ENCODE measurements around the gene PLA2G4F. TPM values are rescaled to one million over a fixed set of nuclear protein-coding genes. Genes with fewer than 3 reads are reported as not detected.

Gene PLA2G4F
- total RNA-seq, 4 donors from 2014 or later = not detected

DNA sequence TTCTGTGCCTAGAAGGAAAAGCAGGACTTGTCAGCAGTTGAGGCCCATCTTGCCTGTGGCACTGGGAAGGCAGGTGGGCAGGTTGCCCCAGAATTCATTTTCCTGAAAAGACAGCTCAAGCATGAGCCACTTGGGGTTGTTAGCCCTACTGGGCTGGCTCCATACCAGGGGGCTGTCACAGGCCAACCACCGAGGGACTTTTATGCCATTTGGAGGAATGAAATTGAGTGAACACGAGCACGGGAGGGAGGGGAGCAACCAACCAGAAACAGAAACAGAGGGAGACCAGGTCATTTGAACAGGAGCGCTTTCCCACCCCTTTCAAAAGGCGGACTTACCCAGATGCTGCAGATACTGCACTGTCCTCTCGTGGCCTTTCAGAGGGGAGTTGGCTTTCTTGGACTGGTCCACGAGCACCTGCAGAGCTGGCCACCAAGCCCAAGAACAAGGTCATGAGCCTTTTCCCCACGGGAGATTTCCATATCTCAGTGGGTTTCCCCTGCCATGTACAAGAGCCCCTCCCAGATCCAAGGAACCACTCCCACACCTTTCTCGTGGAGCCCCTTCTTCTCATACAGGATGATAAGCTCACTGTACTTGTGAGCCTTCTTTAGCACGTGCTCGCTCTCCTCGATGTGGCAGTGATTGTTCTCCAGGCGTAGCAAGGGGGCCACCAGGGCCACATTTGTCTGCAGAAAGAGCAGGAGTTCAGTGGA lies 9.9 kb upstream of the PLA2G4F start:
- ATAC-seq (ENCODE audit: low FRiP score) (no peak), DNase-seq (ENCODE audit: low spot score) (no peak)
- TF ChIP-seq, protein P1, sequence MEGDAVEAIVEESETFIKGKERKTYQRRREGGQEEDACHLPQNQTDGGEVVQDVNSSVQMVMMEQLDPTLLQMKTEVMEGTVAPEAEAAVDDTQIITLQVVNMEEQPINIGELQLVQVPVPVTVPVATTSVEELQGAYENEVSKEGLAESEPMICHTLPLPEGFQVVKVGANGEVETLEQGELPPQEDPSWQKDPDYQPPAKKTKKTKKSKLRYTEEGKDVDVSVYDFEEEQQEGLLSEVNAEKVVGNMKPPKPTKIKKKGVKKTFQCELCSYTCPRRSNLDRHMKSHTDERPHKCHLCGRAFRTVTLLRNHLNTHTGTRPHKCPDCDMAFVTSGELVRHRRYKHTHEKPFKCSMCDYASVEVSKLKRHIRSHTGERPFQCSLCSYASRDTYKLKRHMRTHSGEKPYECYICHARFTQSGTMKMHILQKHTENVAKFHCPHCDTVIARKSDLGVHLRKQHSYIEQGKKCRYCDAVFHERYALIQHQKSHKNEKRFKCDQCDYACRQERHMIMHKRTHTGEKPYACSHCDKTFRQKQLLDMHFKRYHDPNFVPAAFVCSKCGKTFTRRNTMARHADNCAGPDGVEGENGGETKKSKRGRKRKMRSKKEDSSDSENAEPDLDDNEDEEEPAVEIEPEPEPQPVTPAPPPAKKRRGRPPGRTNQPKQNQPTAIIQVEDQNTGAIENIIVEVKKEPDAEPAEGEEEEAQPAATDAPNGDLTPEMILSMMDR (IDR thresholded peaks at IDR 0.05) = no peak

DNA sequence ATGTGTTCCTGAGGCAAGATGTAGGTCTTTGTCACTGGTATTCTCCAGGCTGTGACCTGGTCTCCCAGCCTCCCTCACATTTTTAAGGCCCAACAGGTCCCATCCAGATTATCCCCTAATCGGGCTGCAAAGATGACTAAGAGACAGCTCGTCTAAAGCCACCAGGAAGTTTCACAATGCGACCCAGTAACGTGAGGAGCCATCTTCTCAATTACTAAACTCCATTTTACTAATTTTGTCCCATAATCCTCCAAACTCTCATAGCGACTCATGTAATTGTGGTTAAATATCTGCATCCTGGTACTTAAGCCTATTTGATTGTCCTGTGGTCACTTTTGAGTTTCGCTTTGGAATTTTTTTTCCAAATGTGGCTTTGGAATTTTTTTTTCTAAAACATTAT lies 8.7 kb upstream of the PLA2G4F start:
- DNase-seq (ENCODE audit: low spot score) = no peak
- TF ChIP-seq, protein P1 (IDR thresholded peaks at IDR 0.05) = no peak
- ATAC-seq (ENCODE audit: low FRiP score) = no peak

DNA sequence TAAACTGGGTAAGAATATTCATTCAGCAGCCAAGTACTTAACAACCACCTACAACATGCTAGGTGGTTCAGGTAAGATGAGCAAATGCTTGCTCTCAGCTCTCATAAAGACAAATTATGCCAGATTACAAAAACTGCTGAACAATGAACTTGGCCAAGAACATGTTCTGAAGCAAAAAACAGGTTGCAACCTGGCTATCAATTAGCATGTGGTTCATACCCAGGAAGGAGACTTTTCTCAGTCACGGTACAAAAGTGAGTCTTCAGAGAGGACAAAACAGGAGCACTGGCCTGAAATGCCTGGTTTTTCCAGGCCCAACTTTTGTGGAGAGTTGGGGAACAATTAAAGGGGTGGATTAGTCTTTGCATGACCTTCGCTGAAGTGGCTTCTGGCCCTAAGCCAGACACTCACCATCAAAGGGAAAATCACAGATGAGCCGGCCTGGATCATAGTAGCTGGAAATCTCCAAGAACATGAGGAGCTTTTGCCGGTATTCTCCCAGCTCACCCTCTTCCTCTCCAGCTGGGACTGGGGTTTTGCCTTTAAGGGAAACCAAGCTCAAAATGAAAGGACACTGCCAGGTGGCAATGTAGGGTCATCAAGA lies 7.6 kb upstream of the PLA2G4F start:
- TF ChIP-seq, protein P1 (IDR thresholded peaks at IDR 0.05) = no peak
- DNase-seq (ENCODE audit: low spot score) (no peak), ATAC-seq (ENCODE audit: low FRiP score) (no peak)

DNA sequence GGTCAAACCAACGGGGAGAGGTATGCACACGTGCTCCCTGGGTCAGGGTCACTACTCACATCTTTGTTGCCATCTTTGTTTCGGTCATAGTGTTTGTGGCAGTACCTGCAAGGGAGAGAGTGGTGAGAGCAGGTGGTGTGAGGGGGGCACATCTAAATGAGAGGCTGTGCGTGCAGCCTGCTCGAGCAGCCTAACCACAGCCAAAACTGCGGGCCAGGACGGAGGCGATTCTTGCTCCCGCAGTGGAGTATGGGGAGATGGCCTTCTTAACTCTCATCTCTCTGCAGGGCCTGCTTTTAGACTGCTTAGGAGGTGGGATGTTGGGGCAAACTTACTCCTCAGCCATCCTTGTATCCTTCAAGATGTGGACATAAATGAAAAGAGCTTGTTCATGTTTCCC lies 6.9 kb upstream of the PLA2G4F start:
- ATAC-seq (ENCODE audit: low FRiP score) = no peak
- DNase-seq (ENCODE audit: low spot score) = no peak
- TF ChIP-seq, protein P1 (IDR thresholded peaks at IDR 0.05) = no peak

DNA sequence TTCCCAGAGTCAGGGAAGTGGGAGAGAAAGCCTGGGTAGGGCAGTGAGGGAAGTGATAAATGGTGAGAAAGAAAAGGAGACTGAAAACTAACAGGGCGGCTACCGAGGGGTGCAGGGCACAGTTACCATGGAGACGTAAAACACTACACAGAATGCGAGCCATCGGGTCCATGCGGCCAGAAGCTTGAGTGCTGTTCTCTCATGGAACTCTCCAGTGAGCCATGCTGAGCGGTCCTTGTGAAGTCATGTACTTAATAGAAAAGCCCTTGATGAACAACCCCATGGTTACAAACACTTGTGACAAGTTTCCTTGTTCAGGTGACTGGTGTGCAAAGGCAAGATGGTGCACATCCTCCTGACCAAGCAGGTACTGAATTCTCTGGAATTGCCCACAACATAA lies 3.7 kb upstream of the PLA2G4F start:
- TF ChIP-seq, protein P1 (IDR thresholded peaks at IDR 0.05) = no peak
- DNase-seq (ENCODE audit: low spot score) = no peak
- no peak for ATAC-seq (ENCODE audit: low FRiP score)

DNA sequence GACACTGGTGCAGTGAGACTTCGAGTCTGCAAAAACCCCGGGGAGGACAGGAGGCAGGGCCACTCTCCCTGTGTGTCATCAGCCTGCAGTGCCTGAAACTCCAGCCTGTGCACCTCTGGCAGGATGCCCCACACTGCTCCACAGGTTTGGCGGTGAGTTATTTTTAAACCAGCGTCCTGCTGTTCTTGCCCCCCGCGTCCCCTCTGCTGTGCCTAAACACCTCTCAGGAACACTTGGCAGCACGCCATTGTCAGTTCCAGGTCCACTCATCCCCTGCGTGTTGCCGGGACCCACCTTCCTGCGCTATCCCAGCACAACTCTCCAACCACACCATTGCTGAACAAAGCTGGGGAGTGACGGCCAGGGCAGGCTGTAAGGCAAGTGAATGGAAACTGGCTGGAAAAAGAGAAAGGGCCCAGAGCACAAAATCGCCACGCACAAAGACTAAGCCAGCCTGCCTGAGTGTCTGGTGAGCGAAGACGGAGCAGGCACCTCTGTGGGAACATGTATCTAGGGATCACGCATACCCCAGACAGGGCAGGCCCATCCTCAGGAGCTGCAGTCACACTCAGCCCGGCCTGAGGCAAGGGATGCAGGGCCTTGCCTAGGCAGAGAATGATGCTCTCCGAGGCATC lies 3.1 kb upstream of the PLA2G4F start:
- TF ChIP-seq, protein P1 (IDR thresholded peaks at IDR 0.05) = no peak
- DNase-seq (ENCODE audit: low spot score) = no peak
- ATAC-seq (ENCODE audit: low FRiP score) = no peak

Measured in omental fat pad (tissue), 4 donors.